A549 (cell line): Measurements from ENCODE around the gene PRKN. TPM values are rescaled to one million over a fixed set of nuclear protein-coding genes. Genes with fewer than 3 reads are reported as not detected.

Experiments
- ATAC-seq, 2 experiments: fragments of 200-7000 bp in 1 of 2; fragments of >200 bp in 1 of 2; cut with Nextera tagmentation in 1 of 2; cut with Tn5 transposase in 1 of 2; 3 replicates each; pipeline versions ENCODE4 v1.8.0 to v1.9.1; 2018 to 2020; ENCODE audit warnings: mild to moderate bottlenecking in 1 of 2, moderate library complexity in 1 of 2
- CTCF ChIA-PET: fragments of 300-600 bp; sonication (Branson Sonifier 250); formaldehyde crosslinking; extraction: SDS; loops from one replicate; lab custom pipeline; 2021; ENCODE audit warnings: antibody characterized with exemption, inconsistent platforms; lab: Yijun Ruan, JAX
- POLR2A ChIA-PET: fragments of 350-600 bp; formaldehyde crosslinking; extraction: SDS; loops from one replicate; lab custom pipeline; 2021; ENCODE audit warnings: antibody characterized with exemption, inconsistent platforms; lab: Yijun Ruan, JAX
- DNase-seq, 2 experiments: peaks; one replicate each; pipeline versions ENCODE4 v3.0.0 to v3.0.0-alpha.2; 2011 to 2016; ENCODE audit warnings: low read depth in 1 of 2, low spot score in 1 of 2
- FAIRE-seq: peaks from 2 replicates; lab custom pipeline; 2011; peaks lifted over from hg19 to GRCh38; lab: Jason Lieb, UNC
- H3K27ac ChIP-seq, 2 experiments: fragments of >200 bp; sonication (Bioruptor Twin); formaldehyde crosslinking; 3 replicates each; pipeline ENCODE4 v1.5.1; 2016 to 2017
- H3K4me1 ChIP-seq: fragments of >200 bp; sonication (Bioruptor Twin); formaldehyde crosslinking; 3 replicates; pipeline ENCODE4 v1.6.1; 2016
- H3K4me2 ChIP-seq: fragments of >200 bp; sonication (Bioruptor Twin); formaldehyde crosslinking; 3 replicates; pipeline ENCODE4 v1.6.1; 2016
- H3K4me3 ChIP-seq: fragments of >200 bp; sonication (Bioruptor Twin); formaldehyde crosslinking; 3 replicates; pipeline ENCODE4 v1.5.1; 2016
- H3K9me3 ChIP-seq: fragments of >200 bp; sonication (Bioruptor Twin); formaldehyde crosslinking; 3 replicates; pipeline ENCODE4 v1.6.1; 2016
- BHLHE40 ChIP-seq: IDR thresholded peaks from 2 replicates; pipeline ENCODE4 v1.6.1; 2012; ENCODE audit warnings: low read depth, low read length, inconsistent platforms
- CEBPB ChIP-seq, 2 experiments: fragments of >200 bp in 1 of 2; sonication (Bioruptor Twin) in 1 of 2; formaldehyde crosslinking in 1 of 2; IDR thresholded peaks; 2 replicates each; pipeline ENCODE4 v1.6.1; 2012 to 2016
- CHD4 ChIP-seq: fragments of 200-600 bp; sonication (generic); IDR thresholded peaks from 2 replicates; pipeline ENCODE4 v1.6.1; 2016; ENCODE audit warnings: antibody characterized with exemption, mild to moderate bottlenecking, borderline replicate concordance
- FOSB ChIP-seq: fragments of 250-450 bp; sonication (Bioruptor Pico); IDR thresholded peaks from 2 replicates; pipeline ENCODE4 v1.5.0; 2020; ENCODE audit warnings: mild to moderate bottlenecking, moderate library complexity
- FOSL2 ChIP-seq, 2 experiments: fragments of 450-650 bp in 1 of 2; fragments of >200 bp in 1 of 2; sonication (Bioruptor Twin) in 1 of 2; formaldehyde crosslinking; IDR thresholded peaks; 2 replicates each; pipeline versions ENCODE4 v1.5.0 to v1.6.1; 2016 to 2020; ENCODE audit warnings: mild to moderate bottlenecking in 1 of 2, moderate library complexity in 1 of 2
- GATA3 ChIP-seq: IDR thresholded peaks from 2 replicates; pipeline ENCODE4 v1.6.1; 2012; ENCODE audit warnings: borderline replicate concordance
- HOXB5 ChIP-seq: fragments of 250-450 bp; sonication (Bioruptor Pico); IDR thresholded peaks from 2 replicates; pipeline ENCODE4 v1.5.0; 2020; ENCODE audit warnings: mild to moderate bottlenecking, moderate library complexity
- JUN ChIP-seq, 2 experiments: fragments of >200 bp; sonication (Bioruptor Twin); formaldehyde crosslinking; IDR thresholded peaks; 2 replicates in 1 of 2; 3 replicates in 1 of 2; pipeline ENCODE4 v1.6.1; 2016 to 2017
- KDM1A ChIP-seq: fragments of 200-600 bp; sonication (generic); IDR thresholded peaks from 2 replicates; pipeline ENCODE4 v1.6.1; 2016; ENCODE audit warnings: low read depth, mild to moderate bottlenecking
- MAZ ChIP-seq: fragments of 150-350 bp; IDR thresholded peaks from 2 replicates; pipeline ENCODE4 v1.6.1; 2014; ENCODE audit warnings: antibody characterized with exemption, low read depth, low read length, borderline replicate concordance
- NPAS2 ChIP-seq: fragments of 250-450 bp; sonication (Bioruptor Pico); IDR thresholded peaks from 2 replicates; pipeline ENCODE4 v1.8.0; 2022; ENCODE audit warnings: mild to moderate bottlenecking, moderate library complexity, borderline replicate concordance
- PHF8 ChIP-seq: fragments of 200-600 bp; sonication (generic); IDR thresholded peaks from 2 replicates; pipeline ENCODE4 v1.6.1; 2016; ENCODE audit warnings: low read depth, mild to moderate bottlenecking, antibody characterized with exemption, moderate library complexity, borderline replicate concordance
- POLR2A ChIP-seq: IDR thresholded peaks from 2 replicates; pipeline ENCODE4 v1.6.1; 2012; ENCODE audit warnings: mild to moderate bottlenecking, low read length
- RFX5 ChIP-seq: fragments of 450-650 bp; IDR thresholded peaks from 2 replicates; pipeline ENCODE4 v1.7.1; 2014; ENCODE audit warnings: antibody characterized with exemption, mild to moderate bottlenecking, moderate library complexity
- RNF2 ChIP-seq: fragments of 200-600 bp; sonication (generic); IDR thresholded peaks from 2 replicates; pipeline ENCODE4 v1.6.1; 2016; ENCODE audit warnings: low read depth, mild to moderate bottlenecking, antibody characterized with exemption, moderate library complexity, borderline replicate concordance
- SMC3 ChIP-seq: fragments of >200 bp; sonication (Bioruptor Twin); formaldehyde crosslinking; IDR thresholded peaks from 3 replicates; pipeline ENCODE4 v1.6.1; 2018; ENCODE audit warnings: inconsistent platforms
- WGBS: methylation state at CpG from one replicate; pipeline ENCODE4 v1.1.6; 2017; ENCODE audit errors: missing lambda C conversion rate; 5-methylcytosine and 5-hydroxymethylcytosine counted together
- polyA minus RNA-seq: library from RNA; depleted of rRNA, polyadenylated mRNA; stranded (reverse); fragments of >200 nt; gene quantifications from 2 replicates; pipeline ENCODE4 v1.2.3, GENCODE V29; 2011; rRNA and poly(A)+ RNA removed
- polyA plus RNA-seq, 4 experiments: library from polyadenylated mRNA; depleted of rRNA in 3 of 4; stranded (reverse); fragments of >200 nt; fragmentation: RNase III in 1 of 4; extraction: RNeasy Plus Mini Kit Qiagen cat#74134 plus additional on column Dnase treatment in 1 of 4; gene quantifications; 2 replicates in 3 of 4; 3 replicates in 1 of 4; pipeline ENCODE4 v1.2.3, GENCODE V29; 2011 to 2017
- TF ChIP-seq, protein P1 (sequence below): IDR thresholded peaks from 2 replicates; pipeline ENCODE4 v1.6.1; 2012; ENCODE audit warnings: low read depth, borderline replicate concordance
- TF ChIP-seq, protein P2 (sequence below): IDR thresholded peaks from 2 replicates; pipeline ENCODE4 v1.6.1; 2012
- TF ChIP-seq, protein P3 (sequence below): fragments of 150-350 bp; IDR thresholded peaks from 2 replicates; pipeline ENCODE4 v1.6.1; 2014; ENCODE audit warnings: low read depth, mild to moderate bottlenecking, low read length
- TF ChIP-seq, protein P4 (sequence below): fragments of >200 bp; sonication (Bioruptor Twin); formaldehyde crosslinking; IDR thresholded peaks from 3 replicates; pipeline ENCODE4 v1.6.1; 2016
- TF ChIP-seq, protein P5 (sequence below): fragments of >200 bp; sonication (Bioruptor Twin); formaldehyde crosslinking; IDR thresholded peaks from 3 replicates; pipeline ENCODE4 v1.5.1; 2016

PRKN gene
- 0.13 and 0.36 TPM in 2 replicates for polyA plus RNA-seq (2011; rRNA removed)
- polyA plus RNA-seq (2012; cell fraction: cytosol; rRNA removed): 0.01 and 0.04 TPM in 2 replicates
- 0.04 and 0.06 TPM in 2 replicates for polyA plus RNA-seq (2012; cell fraction: nucleus; rRNA removed)
- polyA plus RNA-seq (2017; fragmentation: RNase III; extraction: RNeasy Plus Mini Kit Qiagen cat#74134 plus additional on column Dnase treatment): 0.07 to 0.39 TPM (median 0.33 TPM) in 3 replicates
- 0.63 and 1.6 TPM in 2 replicates for polyA minus RNA-seq

GRCh38 chr6:162727322-162728182, at the start of gene PRKN, which contains the start of gene PACRG:
TSS of gene PRKN (minus strand) at chr6:162727766.
TSS of gene PACRG (plus strand) at chr6:162727974.
- no peaks in the 10 kb centered on the region for H3K9me3 ChIP-seq
- H3K4me3 ChIP-seq: peak within 1 kb of the TSS; percentile 94
- H3K4me2 ChIP-seq: peak within 1 kb of the TSS; percentile 83
- H3K4me1 ChIP-seq: peaks cover 4% of the 10 kb centered on the region; the same call in 1 of the 3 replicates
- ChIA-PET CTCF (interaction anchor here (0.5 kb wide), 1 partner anchor 827 kb away, joined by 3 read pairs; no protein-coding TSS in a partner anchor), POLR2A (interaction anchor here (0.6 kb wide), 2 partner anchors 12 to 172 kb away, joined by 3 to 5 read pairs; no protein-coding TSS in a partner anchor)
- TF ChIP-seq FOSB (CRISPR knock-in tag): no peak
- peak in 1 of 2 experiments; percentile 68; a peak in 3 of 5 replicates for TF ChIP-seq JUN (IDR thresholded peaks at IDR 0.05)
- TF ChIP-seq, protein P1, sequence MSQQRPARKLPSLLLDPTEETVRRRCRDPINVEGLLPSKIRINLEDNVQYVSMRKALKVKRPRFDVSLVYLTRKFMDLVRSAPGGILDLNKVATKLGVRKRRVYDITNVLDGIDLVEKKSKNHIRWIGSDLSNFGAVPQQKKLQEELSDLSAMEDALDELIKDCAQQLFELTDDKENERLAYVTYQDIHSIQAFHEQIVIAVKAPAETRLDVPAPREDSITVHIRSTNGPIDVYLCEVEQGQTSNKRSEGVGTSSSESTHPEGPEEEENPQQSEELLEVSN: 0 out of 2 replicates have a peak, but pooled peaks have one; percentile 29
- TF ChIP-seq POLR2A: peak; percentile 90
- TF ChIP-seq FOSL2 (IDR thresholded peaks at IDR 0.05): no peak
- TF ChIP-seq FOSL2 (CRISPR knock-in tag; IDR thresholded peaks at IDR 0.05): no peak
- TF ChIP-seq, protein P2, sequence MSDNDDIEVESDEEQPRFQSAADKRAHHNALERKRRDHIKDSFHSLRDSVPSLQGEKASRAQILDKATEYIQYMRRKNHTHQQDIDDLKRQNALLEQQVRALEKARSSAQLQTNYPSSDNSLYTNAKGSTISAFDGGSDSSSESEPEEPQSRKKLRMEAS: 0 out of 2 replicates have a peak, but pooled peaks have one; percentile 57
- TF ChIP-seq PHF8: peak; percentile 83; the same call in 1 of the 2 replicates
- TF ChIP-seq HOXB5: no peak
- TF ChIP-seq KDM1A: no peak
- ATAC-seq (peak; percentile 97 to 99), FAIRE-seq (no peak), DNase-seq (peak; percentile 80 to 96)
- H3K27ac ChIP-seq: peak within 1 kb of the TSS; percentile 86 to 97
- WGBS: 5% methylated on average over 6 of the region's 84 CpGs

DNA sequence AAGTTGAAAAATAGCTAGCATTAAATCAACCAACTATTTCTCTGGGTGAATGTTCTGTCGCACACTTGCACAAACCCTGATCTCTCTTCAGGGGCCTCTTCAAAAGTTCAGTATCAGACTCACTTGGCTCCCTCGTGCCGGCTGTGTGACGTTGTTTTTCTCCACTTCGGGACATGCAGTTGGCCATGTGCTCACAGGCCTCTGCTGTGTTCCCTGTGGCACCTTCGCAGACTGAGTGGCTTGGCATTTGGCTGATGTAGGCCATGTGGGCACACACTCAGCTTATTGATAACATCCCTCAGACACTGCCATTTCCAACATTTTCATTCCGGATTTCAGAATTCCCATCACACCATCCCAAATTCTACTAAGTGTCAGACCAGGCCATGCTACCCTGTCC, 49.5 kb upstream of the PRKN start:
- Histone ChIP-seq H3K27ac (no peak overlapping the region), H3K4me2 (no peak overlapping the region), H3K4me1 (no peaks in the 10 kb centered on the region), H3K9me3 (no peaks in the 10 kb centered on the region), H3K4me3 (no peak overlapping the region)
- DNase-seq: no peak
- CTCF ChIA-PET: no interaction called here
- WGBS: 35% methylated on average over 7 of the region's 7 CpGs
- no peak for TF ChIP-seq RFX5
- no peak for TF ChIP-seq MAZ
- TF ChIP-seq, protein P3, sequence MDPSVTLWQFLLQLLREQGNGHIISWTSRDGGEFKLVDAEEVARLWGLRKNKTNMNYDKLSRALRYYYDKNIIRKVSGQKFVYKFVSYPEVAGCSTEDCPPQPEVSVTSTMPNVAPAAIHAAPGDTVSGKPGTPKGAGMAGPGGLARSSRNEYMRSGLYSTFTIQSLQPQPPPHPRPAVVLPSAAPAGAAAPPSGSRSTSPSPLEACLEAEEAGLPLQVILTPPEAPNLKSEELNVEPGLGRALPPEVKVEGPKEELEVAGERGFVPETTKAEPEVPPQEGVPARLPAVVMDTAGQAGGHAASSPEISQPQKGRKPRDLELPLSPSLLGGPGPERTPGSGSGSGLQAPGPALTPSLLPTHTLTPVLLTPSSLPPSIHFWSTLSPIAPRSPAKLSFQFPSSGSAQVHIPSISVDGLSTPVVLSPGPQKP: no peak
- no peak for TF ChIP-seq NPAS2 (CRISPR knock-in tag)
- TF ChIP-seq CHD4: no peak
- TF ChIP-seq, protein P4, sequence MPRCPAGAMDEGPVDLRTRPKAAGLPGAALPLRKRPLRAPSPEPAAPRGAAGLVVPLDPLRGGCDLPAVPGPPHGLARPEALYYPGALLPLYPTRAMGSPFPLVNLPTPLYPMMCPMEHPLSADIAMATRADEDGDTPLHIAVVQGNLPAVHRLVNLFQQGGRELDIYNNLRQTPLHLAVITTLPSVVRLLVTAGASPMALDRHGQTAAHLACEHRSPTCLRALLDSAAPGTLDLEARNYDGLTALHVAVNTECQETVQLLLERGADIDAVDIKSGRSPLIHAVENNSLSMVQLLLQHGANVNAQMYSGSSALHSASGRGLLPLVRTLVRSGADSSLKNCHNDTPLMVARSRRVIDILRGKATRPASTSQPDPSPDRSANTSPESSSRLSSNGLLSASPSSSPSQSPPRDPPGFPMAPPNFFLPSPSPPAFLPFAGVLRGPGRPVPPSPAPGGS: no peak
- TF ChIP-seq CEBPB (IDR thresholded peaks at IDR 0.05): no peak
- TF ChIP-seq, protein P5, sequence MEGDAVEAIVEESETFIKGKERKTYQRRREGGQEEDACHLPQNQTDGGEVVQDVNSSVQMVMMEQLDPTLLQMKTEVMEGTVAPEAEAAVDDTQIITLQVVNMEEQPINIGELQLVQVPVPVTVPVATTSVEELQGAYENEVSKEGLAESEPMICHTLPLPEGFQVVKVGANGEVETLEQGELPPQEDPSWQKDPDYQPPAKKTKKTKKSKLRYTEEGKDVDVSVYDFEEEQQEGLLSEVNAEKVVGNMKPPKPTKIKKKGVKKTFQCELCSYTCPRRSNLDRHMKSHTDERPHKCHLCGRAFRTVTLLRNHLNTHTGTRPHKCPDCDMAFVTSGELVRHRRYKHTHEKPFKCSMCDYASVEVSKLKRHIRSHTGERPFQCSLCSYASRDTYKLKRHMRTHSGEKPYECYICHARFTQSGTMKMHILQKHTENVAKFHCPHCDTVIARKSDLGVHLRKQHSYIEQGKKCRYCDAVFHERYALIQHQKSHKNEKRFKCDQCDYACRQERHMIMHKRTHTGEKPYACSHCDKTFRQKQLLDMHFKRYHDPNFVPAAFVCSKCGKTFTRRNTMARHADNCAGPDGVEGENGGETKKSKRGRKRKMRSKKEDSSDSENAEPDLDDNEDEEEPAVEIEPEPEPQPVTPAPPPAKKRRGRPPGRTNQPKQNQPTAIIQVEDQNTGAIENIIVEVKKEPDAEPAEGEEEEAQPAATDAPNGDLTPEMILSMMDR: no peak
- no peak for TF ChIP-seq RNF2
- no peak for TF ChIP-seq GATA3
- TF ChIP-seq KDM1A: no peak
- no peak for TF ChIP-seq BHLHE40
- TF ChIP-seq SMC3: no peak
- FAIRE-seq: no peak
- POLR2A ChIA-PET: no interaction called here
- no peak for ATAC-seq
